Left renal cortex interstitium (tissue), 4 donors: ENCODE measurements around the gene KCNMB2. TPM values are rescaled to one million over a fixed set of nuclear protein-coding genes. Genes with fewer than 3 reads are reported as not detected.
"Not testable (repeated sequence)": the region's sequence is repeated elsewhere in the genome, so short reads cannot be mapped to it uniquely, and the experiment has no call there.

Experiments
- DNase-seq, 4 donors: peaks; one replicate each; pipeline ENCODE4 v3.0.0-alpha.2; 2013; ENCODE audit warnings: low read depth in 4 of 4, low spot score in 2 of 4, missing footprints in 1 of 4
- polyA plus RNA-seq, 4 donors: library from polyadenylated mRNA; unstranded; fragments of 120-200 nt; gene quantifications; one replicate each; pipeline ENCODE4 v1.2.1, GENCODE V29; 2013; ENCODE audit not compliant: insufficient read length in 4 of 4

Gene KCNMB2
- polyA plus RNA-seq, 4 donors, result 22.5 to 32.0 (median 29.9) TPM

DNA sequence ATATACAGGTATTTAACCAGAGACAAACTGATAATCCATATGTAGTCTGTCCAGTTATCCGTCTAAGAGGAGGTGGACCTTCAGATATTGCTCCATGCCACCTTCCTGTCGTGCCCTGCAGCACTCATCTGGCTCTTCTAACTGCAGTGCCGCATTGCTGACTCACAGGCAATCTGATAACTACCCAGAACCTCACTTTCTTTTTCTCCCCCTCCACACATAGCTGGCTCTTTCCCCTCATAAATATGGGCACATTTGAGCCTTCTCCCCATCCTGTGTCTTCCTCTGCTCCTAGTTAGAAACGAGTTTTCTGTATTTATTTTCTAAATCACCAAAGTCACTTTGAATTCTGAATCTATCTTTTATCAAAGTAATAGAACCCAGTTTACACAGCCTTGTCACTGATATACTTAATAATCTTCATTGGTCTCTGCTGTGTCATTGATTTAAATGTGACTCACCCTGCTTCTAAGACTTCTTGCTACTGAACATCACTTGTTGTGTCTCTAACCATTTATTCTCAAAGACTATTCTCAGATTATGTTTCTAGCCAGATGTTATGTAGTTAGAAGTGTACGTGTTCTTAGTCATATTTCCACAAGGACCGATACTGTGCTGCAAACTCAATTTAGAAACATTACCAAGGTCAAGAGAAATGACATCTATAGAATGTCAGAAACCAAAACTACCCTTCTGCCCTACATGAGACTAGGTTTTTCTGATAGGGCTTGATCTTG, 17.4 kb upstream of the KCNMB2 start:
- no peak for DNase-seq

DNA sequence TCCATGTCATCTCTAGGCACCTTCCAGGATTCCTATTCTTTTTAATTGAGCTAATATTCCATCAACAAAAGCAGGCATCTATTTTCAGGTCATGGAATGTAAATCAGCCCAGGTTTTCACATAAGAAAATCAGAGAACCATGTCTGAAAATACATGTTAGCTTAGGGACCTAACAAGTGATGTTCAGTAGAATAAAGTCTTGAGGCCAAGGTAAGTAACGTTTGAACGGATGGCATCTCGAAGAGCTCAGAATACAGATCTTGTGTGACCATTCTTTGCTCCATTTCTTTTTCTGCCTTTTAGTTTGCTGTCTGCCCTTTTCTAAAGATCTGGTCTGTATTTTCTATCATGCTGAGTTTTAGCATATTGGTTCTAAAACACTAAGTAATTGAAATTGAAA, 16.5 kb upstream of the KCNMB2 start:
- no peak for DNase-seq

DNA sequence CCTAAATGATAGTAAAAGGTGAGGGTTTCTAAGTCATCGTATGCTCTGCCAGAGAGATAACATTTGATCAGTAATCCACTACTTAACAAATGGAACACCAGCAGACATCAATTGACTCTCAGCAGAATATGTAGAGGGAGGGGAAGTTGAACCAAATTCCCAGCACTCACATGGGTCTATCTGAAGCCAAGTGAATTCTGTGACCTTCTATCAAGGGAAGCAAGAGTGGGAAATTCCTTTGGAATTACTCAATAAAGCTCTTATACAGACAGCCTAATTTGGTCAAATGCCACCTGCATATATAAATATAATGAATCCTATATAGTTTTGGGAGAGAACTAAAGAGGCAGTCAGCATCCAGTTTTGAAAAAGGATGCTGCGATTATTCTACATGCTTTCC, 15.8 kb upstream of the KCNMB2 start:
- DNase-seq, result no peak

DNA sequence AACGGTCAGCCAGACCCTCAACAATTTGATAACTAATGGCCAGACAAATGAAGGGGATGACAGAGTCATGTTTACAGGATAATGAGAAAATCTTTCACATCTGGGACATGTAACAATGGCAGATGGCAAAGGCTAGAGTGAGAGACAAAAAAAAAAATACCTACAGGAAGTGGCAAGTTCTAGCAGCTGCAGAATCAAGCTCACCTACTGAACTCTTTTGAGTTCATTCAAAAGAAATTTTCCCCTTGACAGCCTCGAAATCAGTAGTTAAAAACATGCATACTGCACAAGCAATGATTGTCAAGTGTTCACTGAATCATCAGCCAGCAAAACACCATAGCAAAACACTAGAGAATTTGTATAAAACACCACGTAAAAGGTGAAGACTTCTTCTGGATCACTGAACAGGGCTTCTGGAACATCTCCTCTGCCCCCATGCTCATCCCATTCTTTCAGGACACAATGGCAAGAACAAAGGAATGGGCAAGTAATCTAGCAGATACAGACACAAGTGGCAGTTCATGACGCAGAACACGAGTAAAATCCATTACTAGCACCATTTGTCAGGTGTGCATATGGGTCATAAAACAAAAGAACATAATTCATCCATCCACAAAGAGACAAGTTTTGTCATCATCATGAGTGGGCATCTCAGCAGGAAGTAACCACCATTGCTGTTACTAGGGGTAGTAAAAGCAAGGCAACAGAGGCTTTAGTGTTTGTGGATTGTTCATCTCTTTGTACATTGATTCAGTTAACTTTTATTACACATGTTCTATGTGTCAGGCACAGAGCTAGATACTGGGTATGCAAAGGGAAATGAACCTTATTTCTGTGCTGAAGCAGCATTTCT, 13.8 kb upstream of the KCNMB2 start:
- DNase-seq, result no peak

DNA sequence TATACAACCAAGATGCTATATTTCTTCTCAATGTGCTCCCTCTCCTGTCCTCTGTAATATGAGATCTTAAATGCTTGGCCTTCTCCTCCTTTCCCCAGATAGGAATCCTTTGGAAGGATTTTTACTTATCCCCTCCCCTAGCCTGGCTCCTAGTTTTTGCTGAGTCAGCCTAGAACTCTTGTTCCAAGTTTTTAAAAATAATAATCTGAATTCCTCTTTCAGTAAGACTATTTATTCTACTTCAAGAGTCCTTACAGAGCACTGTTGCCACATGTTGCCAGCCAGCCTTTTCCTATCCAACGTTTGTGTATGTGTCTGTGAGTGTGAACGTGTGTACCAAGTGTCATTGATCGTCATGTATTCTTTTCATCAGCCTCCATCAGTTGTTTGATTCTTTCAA, 11.0 kb upstream of the KCNMB2 start:
- no peak for DNase-seq

DNA sequence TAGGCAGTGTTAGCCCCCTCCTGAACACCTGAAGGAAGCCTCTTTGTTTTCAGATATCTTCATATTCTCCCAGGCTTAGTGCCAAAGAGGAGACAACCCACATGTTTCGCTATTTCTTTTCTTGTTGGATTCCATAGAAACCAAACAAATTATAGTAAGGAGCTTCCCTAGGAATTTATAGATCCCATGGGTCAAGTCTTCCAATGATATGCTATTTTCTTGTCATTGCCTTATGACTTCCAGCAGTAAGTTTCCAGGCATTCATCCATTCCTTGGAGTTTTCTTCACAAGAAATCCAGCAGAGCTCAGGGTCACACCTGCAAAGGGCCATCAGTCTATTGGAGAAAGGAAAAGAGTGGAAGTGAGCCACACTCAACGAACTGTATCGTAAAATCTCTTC, 9.9 kb upstream of the KCNMB2 start:
- no peak for DNase-seq

DNA sequence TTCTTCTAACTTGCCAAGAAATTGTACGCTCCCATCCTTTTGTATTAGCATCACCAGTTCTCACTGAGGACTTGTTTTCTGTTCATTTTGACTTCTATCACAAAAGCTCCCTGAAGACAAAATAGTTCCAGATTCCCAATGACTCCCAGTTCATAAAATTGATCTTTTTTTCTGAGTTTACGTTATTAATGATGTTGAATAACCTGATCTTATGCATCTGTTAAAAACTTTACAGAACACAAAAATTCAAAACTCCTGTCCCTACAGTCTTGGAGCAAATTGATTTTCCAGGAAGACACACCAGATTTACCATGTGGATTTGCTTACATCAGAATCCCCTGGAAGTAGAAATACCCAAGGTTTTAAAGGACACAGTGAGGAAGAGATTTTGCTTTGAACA, 8.3 kb upstream of the KCNMB2 start:
- no peak for DNase-seq

DNA sequence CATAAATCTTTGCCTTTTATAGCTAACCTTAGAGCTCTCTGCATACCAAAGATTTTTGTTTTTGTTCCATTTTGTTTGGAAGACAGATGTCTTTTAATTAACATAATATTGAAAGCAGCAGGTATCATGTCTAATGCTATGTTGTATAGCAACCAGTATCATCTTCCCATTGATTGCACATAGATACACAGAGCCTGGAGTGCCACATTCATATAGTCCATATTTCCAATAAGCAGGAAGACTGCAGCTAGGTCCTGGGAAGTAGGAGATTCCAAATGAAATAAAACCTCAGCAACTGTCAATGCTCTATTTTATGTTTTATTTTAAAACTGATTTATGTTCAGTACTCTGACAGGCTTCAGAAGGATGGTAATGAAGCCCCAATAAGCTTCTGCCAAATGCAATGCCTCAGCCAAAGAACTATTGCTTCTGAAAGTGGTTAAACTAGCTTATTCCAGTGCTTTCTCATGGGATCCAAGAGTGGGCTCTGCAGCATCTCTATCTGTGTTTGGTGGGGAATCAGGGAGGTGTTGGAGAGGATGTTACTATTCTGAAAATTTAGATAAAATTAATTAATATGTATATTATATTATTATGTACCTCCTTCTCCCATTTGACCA, 6.5 kb upstream of the KCNMB2 start:
- no peak for DNase-seq

DNA sequence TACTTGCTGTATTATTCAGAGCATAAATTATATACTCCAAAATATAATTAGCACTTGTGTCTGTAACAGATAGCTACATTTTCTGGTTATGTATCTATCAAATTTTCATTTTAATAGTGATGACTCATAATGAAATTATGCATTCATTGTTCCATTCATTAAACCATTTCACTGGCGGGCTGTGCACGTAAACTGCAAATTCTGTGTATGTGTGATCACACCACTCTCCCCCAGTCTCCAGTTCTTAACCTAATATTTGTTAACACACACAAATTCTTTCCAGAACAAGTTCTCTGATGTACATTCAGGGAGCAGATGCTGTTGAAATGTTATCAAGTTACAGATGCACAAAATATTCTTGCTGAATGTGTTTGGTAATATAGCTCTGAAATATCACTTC, 3.8 kb upstream of the KCNMB2 start:
- DNase-seq, result no peak

DNA sequence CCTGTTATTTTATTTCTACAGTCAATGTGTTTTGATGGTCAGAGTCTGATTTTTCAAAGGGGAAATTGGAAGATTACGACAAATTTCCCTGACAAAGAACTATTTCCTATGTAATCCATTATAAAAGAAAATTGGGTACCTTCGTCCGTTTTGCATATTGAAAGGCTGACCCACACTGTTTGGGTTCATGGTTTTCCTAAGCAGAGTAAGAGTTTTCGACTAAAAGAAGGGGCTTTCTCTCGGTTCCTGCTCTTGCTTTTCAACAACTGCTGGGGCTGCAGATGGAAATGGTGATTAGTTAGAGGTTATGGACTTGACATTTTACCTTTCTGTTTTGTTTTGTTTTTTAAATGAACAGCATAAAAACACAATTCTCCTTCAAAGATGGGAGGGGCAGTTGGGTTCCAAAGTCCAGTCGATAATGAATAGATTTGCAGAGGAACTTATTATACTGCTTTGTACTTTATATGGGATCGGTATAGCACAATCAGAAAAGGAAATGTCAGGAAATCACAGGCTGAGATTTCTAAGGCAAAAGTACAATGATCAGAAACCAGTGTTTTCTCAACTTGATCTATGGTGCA, 978 bp downstream of the KCNMB2 start:
- DNase-seq, result no peak

DNA sequence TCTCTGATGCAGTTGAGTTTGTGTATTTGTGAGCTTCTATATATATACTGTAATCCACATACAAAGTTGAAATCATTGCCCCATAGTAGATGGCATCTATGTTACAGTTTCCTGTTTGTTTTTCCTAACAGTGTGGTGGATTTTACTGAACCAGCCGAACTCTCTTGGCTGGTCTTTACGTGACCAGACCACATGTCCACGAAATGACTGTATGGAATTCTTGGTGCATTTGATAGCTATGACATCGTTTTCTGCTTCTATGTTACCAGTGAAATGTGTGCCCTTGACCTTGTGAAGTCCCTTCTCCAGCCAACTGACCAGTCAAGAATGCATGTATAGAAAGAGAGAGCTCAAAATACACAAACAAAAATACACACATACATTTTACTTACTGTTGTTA, 1.8 kb downstream of the KCNMB2 start:
- DNase-seq, result no peak

DNA sequence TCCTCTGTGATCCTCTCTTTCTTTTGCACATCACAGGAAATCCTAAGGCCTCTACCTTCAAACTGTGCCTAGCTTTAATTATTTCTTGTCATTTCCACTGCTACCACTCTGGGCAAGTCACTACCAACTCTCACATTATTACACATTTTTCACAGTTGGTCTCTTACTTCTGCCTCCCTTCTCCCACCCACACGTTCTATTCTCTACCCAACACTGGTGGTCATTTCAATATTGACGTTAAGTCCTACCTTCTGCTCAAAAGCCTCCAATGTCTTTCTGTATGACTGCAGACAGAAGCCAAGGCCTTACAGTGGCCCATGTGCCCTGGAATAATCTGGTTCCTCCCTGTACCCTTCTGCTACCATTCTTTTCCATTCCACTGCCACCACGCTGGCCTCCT, 3.9 kb downstream of the KCNMB2 start:
- no peak for DNase-seq

DNA sequence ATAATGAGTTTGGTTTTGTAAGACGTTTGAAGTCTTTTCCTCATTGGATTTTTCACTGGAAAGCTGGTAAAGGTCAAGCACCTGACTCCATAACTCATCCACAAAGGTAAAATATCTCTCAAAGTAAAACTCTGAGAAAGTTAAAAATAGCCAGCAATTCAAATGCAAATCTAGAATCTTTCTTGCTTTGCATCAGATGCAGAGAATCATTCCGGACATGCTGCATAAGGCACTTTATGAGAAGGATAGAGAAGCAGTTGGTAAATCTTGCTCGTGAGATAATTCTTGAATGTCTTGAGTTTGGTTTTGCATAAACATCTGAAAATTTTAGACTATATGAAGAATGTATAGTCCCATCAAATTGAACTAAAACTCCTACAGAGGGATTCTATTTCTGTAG, 9.1 kb downstream of the KCNMB2 start:
- no peak for DNase-seq

DNA sequence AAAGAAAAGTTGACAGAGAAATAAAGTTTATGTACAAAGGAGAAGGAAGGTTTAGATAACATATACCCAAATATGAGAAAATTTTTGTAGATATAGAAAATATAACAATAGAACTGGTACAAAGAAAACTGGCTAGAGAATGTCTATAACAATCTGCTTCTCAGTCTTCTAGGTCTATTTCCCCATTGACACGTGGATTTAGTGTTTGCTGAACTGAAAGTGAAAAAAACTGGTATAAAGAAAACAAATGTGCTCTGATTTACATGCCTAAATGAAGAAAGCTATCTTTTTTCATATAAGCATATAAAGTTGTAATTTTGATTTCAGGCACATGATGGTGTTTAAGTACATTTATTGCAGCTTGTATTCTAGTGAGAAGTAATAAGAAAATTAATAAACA, 9.8 kb downstream of the KCNMB2 start:
- no peak for DNase-seq

DNA sequence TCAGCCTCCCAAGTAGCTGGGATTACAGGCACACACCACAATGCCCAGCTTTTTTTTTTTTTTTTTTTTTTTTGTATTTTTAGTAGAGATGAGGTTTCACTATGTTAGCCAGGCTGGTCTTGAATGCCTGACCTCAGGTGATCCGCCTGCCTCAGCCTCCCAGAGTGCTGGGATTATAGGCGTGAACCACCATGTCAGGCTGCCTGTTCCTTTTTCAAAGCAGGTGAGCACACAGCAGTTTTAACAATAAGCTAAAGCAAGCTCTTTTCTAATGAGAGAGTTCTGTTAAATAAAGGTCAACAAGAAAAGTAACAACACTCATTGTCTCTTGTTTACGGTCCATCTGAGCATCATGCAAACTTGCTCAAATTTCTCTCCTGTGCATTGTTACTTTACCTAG, 13.2 kb downstream of the KCNMB2 start:
- DNase-seq, result not testable (repeated sequence)

DNA sequence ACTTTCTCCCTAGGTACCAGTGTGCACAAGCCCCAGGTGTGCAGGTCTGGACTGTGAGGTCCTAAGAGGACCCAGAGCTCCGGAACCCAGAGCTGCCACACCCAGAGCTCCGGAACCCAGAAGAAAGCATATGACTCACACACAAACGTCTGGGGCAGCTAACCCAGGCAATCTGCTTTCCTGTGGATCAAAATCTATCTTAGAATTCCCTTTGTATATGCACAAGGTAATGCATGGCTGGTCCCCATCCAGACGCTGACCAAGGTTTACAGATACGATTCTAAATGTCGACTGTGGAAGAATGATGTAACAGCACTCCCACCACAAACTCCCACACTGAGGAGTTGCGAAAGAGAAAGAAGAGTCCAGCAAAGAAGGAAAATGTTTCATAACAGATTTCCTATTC, 15.7 kb downstream of the KCNMB2 start:
- no peak for DNase-seq

DNA sequence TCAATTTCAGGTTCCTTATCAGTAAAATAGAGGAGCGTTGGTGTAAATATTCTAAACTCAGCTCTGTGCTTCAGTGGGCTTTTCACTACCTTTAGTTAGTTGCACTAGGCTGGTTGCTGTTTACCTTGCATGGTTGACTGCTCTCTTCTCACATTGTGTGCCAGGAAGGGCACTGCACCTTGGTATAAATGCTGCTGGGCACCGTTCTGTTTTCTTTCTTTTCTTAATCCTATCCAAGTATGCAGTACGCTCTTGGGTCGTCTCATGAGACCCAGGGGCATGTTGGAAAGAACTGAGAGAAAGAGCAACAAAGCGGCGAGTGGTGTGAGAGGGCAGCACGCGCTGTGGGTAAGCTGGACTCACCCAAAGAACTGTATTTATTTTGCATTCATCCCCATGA, 22.4 kb downstream of the KCNMB2 start:
- DNase-seq, result peak in 1 of 4 donors; percentile 50

DNA sequence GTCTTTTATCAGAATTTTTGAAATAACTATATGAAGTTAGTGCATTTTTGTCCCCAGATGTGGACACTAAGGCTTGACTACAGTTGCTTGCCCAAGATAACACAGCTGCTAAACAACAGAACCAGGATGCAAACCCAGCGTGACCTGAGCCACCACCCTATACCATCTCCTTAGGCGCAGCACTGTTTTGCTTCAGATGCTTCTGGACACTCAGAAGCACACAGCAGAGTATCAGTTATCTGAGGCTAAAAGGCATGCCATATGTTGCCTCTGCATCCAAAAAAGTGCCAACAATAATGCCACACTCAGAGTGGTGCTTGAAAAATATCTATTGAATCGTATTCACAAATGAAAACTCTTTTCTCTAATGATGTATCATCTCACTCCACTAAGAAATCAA, 24.5 kb downstream of the KCNMB2 start:
- no peak for DNase-seq

DNA sequence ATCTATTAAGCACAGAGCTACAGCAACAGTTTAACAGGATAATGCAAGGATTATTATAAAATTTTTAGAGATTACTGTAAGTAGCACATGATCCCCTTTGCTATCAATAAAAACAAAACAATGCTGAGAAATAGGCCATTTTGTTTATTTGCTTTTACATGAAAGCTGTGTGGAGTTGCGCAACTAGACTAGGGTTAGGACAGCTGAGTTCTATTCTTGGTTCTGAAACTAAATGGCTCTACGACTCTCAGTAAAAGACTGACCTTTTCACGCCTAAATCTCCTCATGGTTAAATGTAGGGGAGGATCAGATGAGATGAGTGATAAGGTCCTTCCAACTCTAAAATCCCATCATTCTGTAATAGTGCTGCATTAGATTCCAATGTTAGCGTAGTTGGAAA, 25.0 kb downstream of the KCNMB2 start:
- DNase-seq, result no peak

DNA sequence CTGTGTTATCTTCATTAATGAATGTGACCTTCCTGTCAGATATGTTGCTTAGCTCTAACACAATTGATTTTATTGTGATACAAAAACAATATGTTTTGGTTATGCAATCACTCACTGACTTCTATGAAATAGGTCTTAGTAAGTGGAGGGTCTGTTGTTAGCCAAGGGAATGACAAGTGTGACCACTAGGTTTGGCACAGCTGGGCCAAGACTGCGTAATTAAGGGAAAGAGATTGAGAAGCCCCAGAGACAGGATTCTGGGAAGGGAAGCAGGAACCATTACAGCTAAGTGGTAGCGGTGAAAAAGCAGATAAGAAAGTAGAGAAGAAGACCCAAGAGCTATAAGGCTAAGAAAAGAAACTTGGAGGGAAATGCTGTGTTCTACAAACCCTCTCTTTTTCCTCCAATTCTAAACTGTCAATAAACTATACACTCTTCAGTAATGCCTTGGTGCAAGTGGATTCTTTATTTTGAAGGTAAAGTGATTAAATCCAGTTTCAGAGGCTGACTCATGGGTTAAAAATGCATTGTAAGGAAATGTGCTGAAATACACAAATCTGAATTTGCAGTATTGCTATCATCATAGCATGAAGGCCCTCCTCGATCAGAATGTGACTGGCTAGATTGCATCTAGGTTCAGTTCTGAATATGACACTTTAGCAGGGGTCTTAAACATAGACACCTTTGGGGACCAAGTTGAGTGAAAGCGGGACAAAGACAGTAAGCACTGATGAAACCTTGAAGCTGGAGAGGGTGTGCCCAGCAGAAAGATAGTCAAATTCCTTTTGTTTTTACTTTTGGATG, 26.1 kb downstream of the KCNMB2 start:
- DNase-seq, result no peak

DNA sequence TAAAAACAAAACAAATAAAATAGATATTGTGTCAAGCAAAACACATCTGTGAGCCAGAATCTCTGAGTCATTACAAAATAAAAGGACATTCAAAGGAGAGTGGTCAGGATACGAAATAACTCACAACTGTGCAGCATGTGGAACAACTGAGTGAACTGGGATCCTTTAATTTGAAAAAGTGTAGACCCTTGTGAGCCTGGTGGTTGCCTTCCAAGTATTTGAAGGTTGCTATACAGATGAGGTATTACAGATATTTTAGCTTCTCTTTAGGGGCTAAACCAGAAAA, 26.7 kb downstream of the KCNMB2 start:
- DNase-seq, result no peak
